NCI-H748 (cell line): Measurements from ENCODE around the gene TTLL5.

Experiments
- DNase-seq: peaks from one replicate; lab custom pipeline; 2025; ENCODE audit not compliant: unreplicated experiment; lab: John Stamatoyannopoulos, UW

TTLL5 gene

DNA sequence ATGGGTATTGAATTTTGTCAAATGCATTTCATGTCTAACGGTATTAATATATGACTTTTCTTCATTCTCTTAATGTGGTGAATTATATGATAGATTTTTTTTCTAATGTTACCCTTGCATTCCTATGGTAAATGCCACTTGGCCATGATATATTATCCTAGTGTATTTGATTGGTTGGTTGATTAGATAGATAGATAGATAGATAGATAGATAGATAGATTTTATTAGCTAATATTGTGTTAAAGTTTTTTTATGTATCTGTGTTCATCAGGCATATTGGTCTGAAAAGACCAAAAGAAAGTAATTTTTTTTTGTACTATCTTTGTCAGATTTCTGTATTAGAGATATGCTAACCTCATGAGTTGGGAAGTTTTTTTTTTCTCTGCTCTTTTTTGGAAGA is 196.2 kb downstream of the TTLL5 start:
- DNase-seq: no peak

DNA sequence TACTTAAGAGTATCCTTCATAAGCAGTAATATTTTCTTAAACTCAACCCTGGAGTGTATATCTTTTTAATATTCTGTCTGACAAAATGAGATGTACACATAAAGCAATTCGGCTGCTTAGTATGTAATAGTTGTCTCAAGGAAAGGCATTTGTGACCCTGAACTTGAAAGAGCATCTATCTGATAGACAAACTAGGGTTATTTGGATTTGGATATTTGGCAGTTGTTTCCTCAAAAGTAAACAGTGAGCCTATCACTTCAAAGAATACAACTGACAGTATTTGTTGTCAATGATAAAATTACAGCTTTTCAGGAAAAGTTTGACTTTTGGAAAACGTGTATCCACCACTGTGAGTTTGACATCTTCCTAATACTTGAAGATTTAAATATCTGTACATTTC is 197.3 kb downstream of the TTLL5 start:
- no peak for DNase-seq

DNA sequence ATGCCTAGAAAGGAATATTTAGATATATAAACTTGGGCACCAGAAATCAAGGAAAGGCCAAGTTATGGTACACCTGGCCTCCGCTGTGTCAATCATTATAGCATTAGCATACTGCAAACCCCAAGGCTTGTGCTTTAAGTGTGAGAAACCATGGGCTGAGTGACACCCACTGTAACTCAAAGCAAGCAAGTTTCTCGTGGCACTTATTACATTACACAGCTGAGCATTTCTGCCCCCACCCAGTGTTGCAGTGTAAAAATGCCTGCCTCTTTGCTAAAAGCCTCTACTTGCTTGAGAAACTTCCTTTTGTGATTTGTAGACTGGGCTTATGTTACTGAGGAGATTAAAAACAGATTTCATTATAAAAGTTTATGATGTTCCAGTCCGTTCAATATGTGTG is 198.7 kb downstream of the TTLL5 start:
- no peak for DNase-seq

DNA sequence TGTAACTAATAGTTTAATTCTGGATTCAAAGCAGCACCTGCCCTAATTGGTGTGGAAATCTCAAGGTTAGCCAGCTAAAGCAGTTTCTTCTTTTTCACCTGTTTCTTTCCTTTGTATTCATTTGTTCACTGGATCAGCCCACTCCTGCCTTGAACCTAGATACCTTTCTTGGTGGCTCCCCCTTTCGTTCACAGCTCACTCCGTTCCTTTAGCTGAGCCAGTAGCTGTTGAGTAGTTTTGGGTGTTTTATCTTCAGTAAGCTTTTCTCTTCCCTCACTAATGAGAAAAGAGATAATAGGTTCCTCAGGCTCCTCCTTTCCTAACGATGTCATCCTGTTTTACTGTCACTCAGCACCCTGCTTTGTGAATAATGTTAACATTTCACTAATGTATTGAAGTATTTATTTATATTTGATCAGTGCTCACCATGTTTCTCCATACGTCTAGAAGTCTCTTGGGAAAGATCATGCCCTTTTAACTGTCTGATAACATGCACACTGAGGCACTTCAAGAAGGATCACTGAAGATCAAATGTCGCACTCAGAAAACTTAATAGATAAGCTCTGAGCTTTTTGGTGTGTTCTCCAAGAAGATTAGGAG is 199.6 kb downstream of the TTLL5 start:
- DNase-seq: no peak

DNA sequence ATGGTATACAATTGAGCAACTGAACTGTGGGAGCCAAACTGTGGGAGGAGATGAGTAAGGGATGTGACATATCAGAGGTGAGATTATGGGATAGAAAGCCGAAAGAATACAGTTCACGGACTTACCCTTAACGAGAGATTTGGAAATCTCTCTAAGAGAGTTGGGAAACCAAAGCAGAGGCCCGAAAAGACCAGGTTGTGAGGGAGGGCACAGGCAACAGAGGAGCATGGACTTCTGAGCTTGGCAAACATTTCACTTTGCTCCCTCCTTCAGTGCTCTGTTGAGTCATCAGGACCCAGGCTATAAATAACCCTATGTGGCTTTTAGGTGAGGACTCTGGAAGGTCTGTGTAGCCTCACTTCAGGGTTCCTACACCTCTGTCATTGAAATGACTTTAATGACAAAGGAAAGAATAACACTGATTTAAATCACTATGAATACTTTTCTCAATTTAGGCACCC is 200.1 kb downstream of the TTLL5 start:
- no peak for DNase-seq

DNA sequence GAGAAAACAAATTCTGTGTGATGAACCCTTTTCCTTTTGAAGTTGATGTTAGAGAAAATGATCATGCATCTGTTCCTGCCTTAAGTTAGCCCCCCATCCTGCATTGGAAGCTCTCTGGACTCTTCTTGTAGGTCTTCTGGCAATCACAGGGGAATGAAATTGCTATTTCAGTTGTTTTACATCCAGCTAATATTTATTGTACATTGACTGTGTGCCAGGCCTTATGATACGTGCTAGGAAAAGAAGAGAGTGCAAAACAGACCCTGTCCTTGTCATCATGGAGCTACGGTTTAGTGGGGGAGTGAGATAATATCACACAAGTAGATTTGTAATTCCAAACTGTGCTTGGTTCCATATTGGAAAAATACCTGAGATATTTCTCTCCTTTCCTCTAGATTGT is 202.2 kb downstream of the TTLL5 start:
- DNase-seq: no peak

DNA sequence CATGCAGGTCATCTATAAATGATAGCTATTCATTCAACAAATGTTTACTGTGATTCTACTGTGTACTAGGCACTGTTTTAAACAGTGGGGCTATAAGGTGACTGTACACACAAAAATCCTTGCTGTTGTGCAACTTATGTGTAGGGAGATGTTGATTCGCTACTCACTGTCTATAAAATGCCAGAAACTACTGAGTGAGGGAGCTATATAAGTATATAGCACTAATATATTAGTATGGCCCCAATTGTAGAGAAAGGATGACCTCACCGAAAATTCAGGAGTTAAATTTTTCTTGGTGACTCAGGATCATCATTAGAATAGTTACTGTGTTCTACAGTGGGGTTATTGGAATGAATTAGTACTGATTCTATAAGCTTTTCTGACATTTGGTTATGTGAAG is 203.3 kb downstream of the TTLL5 start:
- DNase-seq: no peak

DNA sequence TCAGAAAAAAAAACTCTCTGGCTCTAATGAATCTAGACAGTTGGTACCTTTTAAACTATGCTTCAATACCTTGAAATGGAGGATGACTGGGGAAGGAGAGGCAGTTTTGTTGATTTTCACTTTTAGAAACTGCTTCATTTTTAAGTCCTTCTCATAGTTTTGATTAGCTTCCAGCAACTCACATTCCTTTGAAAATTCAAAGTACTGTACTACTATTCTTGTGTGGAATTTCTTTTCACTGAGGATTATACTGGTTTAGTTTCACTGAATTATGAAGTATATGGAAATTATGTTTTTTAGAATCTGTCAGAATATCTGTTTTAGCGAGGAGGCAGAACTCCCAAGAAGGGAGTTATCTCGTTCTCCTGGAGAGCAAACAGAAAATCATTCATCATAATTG is 204.5 kb downstream of the TTLL5 start:
- no peak for DNase-seq

DNA sequence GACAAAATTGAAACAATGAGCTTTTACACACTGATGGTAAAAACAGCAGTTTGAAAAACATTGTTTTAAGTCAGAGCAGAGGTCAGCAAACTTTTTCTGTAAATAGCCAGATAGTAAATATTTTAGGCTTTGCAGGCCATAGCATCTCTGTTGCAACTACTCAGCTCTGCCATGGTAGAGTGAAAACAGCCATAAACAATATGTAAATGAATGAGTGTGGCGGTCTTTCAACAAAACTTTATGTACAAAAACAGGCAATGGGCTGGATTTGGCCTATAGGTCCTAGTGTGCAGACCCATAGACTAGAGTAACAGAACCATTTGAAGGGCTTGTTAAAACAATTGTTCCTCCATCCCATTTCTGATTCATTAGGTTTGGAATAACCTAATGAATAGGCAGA is 205.9 kb downstream of the TTLL5 start:
- DNase-seq: no peak

DNA sequence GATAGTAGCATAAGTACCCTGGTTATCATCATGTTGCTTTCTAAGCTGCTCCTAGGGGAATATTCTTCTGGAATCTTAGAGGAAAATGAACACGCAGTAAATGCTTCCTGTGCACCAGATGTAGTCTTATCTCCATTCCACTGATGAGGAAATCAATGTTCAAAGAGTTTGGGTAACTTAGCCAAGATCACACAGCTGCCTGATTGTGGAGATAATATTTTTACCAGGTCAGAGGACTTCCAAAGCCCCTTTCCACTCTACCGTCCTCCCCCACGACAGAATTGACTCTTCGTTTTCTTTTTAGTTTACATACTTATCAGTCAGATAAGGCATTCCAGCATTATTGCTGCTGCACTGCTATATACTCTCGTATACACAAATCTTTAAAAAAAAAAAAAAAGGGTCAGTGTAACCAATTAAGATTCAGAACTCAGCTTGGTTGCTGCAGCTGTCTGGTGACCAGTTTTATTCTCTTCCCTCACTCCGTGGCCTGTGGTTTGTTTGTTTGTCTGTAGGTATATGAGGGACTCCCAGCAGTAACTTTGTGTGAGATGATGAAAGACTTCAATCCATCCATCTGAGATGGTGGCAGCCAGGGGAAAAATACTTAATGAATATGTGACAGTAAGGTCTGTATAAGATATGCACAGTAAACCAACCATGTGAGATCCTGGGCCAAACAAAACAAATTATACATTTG is 210.3 kb downstream of the TTLL5 start:
- DNase-seq: no peak

DNA sequence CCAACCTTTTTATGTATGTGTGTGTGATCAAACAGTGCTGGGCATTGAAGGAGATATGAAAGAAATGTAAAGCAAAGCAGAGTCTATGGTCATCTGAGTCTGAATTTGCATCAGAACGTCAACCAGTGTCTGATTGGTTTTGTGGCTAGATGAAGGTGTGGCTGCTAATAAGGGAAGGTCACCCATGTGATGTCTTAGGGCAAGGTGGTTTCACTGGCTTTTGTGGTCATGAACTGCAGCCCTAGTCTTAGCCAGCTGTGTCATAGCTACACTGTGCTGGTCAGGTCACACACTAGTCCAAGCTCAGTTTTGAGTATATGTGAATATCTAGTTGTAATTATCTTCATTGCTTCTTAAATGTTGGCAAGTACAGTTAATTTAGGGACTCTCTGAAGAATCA is 214.9 kb downstream of the TTLL5 start:
- DNase-seq: no peak

DNA sequence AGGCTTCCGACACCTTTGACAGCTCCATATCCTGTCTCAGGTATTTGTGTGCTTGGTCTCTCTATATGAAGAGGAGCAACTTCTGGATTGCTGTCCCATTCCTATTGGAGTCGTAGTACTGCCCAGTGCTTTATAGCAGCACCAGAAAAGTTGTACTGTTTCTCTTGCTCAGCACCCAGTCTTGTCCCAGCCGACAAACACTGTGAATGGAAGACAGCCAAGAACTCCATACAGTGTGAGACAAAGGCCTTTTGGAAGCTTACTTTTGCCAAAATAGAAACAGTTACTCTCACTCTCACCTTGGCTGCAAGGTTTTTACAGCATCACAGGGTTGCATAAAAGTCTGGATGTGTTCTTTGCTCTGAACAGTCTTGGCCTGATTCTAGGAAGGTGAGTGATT is 215.5 kb downstream of the TTLL5 start:
- DNase-seq: no peak

DNA sequence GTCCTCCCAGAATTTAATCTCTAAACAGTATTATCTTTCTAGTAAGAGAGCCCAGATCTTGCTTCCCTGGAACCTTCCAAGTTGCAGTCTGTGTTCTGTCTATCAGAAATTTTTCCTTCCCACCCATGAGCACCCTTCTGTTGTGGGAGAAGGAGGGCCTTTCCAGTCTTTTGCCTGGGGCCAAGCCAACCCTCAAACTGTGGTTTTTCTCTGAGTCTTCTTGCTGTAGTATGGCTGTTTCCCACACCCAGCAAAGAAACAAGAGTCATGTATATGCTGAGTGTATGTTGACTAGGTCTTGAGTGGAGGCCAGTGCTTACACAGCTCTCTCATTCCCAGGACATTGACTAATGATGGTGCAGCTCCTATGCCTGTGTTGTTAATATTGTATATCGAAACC is 216.2 kb downstream of the TTLL5 start:
- DNase-seq: no peak

DNA sequence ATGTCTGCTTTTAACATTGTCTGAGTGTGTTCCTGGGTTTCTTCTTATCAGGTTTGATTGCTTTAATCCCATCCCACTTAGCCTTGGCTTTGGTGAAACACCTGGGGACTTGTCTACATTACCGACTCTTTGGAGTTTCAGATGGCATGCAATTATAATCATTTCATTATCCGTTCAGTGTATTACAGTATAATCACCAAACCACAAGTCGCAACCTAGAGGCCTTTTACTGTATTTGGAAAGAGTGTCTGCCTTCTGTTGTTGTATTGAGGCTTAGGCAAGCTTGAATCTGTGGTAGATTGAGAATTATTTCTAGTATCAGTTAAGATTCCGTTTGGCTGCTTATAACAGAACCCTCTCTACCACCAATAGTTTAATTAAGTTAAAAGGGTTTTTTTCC is 216.8 kb downstream of the TTLL5 start:
- no peak for DNase-seq

DNA sequence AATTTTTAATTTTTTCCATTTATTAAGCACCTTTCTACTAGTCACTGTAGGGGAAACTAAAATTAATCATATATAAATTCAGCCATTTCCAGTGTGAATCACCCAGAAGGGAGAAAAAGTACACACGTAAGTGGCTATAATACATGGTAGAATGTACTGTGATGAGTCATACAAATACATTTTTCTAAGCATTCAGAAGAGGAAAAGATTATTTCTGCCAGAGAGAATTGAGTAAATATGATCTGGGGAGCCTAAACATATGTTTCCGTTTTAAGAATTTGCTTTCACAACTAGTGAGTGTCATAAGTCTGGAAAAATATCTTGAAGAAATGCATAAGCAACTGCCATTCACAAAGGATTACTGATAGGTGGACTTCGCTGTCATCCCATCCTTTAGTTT is 218.0 kb downstream of the TTLL5 start:
- DNase-seq: no peak

DNA sequence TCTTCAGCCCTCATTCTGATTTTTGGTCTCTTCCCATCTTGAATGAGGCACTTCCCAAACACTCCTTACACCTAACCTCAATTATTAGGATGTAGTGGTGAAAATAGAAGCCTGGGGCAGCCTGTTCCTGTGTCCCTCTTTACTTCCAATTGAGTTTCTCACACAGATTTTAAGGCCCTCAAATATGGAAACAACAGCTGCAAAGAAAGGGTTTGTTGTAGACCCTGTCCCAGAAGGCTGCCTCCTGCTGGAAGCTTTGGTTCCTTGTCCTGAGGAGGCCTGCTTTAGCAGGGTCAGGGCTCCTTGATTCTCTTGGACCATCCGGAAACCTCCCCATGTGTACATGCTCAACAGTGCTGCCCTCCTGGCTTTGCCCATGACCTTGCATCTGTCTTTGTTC is 219.5 kb downstream of the TTLL5 start:
- no peak for DNase-seq

DNA sequence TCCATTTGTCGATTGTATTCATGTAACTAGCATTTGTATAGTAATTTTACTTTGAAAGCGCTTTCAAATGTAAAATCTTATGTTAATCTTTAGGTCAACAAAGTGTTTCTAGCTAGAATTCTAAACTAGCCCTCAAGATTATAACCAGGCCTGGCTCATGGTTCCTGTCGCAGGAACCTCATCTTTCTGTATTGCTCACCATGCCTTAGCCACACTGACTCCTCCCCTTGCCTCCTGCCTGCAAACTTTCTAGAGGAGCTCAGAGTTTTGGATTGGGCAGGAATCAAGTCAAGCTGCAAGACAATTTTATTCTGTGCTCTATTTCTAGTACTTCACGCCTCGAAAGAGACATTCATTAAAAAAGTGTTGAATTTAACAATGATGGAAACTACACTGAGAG is 220.9 kb downstream of the TTLL5 start:
- no peak for DNase-seq

DNA sequence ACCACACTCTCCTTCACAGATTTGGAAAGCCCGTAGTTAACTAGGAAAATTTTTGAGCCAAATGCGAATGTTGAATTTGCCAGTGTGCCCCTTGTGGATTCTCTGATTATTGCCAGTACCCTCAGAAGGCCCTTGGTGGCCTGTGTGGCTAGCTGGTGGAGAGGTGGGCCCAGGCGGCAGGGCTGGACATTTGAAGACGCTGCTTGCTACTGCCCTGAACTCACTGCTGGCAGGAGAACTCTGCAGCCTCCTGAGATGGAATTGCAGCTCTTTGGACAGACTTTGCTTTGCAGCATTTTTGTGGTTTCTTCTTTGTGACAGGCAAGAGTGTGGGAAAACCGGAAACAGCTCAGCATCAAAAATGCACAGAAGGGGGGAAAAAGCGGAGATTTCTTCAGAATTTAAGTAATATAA is 223.2 kb downstream of the TTLL5 start:
- DNase-seq: no peak

DNA sequence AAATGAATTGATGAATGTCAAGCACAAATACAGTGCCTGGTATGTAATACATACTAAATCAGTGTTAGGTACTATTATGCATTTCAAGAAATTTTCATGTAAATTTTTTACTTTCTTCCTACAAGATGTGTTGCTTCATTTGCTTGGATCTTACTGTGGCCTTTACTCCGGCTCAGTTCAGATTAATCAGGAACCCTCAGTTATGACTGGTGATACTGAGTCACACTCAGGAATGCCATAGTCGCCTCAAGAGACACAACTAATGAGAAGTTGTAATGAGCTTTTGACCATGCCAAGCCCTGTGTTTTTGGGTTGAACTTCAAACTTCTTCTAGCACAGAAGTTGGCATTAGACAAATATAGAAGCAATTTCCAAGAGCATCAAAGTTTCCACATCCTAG is 224.8 kb downstream of the TTLL5 start:
- DNase-seq: no peak

DNA sequence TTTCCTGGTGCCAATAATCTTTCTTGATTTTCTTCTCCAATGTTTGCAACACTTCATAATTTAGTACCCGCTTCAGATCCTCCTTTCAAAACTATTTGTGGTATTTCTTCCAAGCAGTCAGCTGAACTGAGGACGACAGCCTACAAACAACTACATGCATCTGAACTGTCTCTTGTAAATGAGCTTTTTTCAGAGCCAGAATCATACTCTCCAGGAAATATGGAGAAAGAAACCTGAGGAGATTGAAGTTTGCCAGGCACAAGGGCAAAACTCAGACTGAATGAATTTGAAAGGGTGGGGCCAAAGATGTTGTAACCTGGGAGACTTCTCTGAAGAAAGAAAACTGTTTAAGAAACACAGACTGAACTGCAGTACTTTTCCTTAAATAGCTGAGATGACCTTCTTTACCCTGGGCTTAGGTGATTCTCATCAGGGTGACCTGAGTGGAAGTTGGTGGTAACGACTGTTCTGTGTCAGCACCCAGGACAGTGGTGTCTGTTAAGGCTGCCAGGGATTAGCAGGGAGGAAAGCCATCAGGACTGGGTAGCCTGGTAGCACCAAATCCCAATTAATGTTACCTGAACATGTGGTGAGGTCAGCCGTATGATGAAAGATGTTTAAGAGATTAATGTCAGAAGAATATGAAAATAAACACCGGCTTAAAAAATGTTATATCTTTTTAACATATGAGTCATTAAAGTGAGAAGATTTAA is 225.7 kb downstream of the TTLL5 start:
- DNase-seq: no peak

DNA sequence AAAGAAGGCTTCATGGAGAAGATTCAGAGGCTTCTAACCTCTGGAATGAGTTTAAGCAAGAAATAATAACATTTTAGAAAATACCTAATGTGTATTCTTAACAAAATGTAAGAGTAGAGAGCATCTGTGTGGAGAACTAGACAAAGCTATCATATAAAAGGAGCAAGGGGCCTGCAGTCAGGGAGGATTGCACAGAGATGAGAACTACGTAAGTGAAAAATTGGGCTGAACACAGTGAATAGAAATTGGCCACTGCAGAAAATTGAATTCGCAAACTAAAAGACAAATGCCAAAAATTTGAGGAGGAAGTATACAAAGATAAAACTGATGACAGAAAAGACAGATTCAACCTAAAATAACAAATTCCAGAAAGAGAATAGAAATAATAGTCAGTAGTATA is 227.9 kb downstream of the TTLL5 start:
- DNase-seq: no peak

DNA sequence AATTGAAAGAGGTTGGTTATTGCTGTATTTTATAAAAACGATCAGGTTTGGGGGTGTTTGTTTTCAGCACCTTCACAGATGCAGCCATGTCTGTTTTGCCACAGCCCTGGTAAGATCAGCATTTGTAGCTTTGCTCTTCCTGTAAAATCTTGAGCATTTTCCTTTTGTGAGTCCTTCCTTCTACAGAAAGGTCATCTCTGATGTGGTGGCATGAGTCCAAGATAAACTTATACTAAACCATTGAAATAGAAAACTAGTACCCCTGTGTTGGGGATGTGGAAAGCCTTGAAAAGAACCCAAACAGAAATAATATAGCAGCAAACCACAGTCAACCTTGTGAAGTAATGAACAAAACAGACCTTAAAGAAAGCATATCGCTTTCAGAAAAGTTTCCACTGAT is 235.3 kb downstream of the TTLL5 start:
- no peak for DNase-seq
